Esophagus muscularis mucosa (tissue), 4 donors: ENCODE data around the gene PROS1.
"Not testable (repeated sequence)": the region's sequence is repeated elsewhere in the genome, so short reads cannot be mapped to it uniquely, and the experiment has no call there.

Experiments used
- EP300 ChIP-seq: sonication (generic); formaldehyde crosslinking; IDR thresholded peaks from one replicate; pipeline ENCODE4 v1.6.1; 2017; ENCODE audit warnings: antibody characterized with exemption
- POLR2A ChIP-seq: fragments of 450-650 bp; IDR thresholded peaks from one replicate; pipeline ENCODE4 v1.6.1; 2017; ENCODE audit warnings: antibody characterized with exemption, moderate library complexity, mild to moderate bottlenecking, low read depth
- TF ChIP-seq, protein P1 (sequence below), 3 experiments: fragments of 200-600 bp in 2 of 3; fragments of 450-650 bp in 1 of 3; sonication (generic) in 2 of 3; IDR thresholded peaks; one replicate each; pipeline ENCODE4 v1.5.1; 2017 to 2019; ENCODE audit warnings: antibody characterized with exemption in 3 of 3, mild to moderate bottlenecking in 2 of 3, moderate library complexity in 1 of 3

DNA sequence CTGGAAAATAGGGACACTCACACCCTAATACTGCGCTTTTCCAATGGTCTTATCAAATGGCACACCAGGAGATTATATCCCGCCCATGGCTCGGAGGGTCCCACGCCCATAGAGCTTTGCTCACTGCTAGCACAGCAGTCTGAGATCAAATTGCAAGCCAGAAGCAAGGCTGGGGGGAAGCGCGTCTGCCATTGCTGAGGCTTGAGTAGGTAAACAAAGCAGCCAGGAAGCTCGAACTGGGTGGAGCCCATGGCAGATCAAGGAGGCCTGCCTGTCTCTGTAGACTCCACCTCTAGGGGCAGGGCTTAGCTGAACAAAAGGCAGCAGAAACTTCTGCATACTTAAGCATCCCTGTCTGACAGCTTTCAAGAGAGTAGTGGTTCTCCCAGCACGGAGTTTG lies 23.7 kb downstream of the PROS1 start:
- TF ChIP-seq EP300, POLR2A: not testable (repeated sequence)
- TF ChIP-seq, protein P1, sequence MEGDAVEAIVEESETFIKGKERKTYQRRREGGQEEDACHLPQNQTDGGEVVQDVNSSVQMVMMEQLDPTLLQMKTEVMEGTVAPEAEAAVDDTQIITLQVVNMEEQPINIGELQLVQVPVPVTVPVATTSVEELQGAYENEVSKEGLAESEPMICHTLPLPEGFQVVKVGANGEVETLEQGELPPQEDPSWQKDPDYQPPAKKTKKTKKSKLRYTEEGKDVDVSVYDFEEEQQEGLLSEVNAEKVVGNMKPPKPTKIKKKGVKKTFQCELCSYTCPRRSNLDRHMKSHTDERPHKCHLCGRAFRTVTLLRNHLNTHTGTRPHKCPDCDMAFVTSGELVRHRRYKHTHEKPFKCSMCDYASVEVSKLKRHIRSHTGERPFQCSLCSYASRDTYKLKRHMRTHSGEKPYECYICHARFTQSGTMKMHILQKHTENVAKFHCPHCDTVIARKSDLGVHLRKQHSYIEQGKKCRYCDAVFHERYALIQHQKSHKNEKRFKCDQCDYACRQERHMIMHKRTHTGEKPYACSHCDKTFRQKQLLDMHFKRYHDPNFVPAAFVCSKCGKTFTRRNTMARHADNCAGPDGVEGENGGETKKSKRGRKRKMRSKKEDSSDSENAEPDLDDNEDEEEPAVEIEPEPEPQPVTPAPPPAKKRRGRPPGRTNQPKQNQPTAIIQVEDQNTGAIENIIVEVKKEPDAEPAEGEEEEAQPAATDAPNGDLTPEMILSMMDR (IDR thresholded peaks at IDR 0.05), result not testable (repeated sequence)
